ENCODE measurements around the gene ZNF878. TPM values are rescaled to one million over a fixed set of nuclear protein-coding genes. Genes with fewer than 3 reads are reported as not detected.

ZNF878 gene
- total and polyA plus RNA-seq, 2 of the 13 experiments (the other 11 are each of a cell fraction or from before 2014, with no cell fraction given): 0.46 to 5.2 TPM

- TF ChIP-seq EHMT2 (IDR thresholded peaks at IDR 0.05; ENCODE audit: borderline replicate concordance, low read depth, low read length) (no peak), SP140L (CRISPR knock-in tag; IDR thresholded peaks at IDR 0.05; ENCODE audit: borderline replicate concordance) (no peak), JDP2 (CRISPR knock-in tag; IDR thresholded peaks at IDR 0.05; ENCODE audit: borderline replicate concordance) (no peak), ZNF577 (CRISPR knock-in tag; IDR thresholded peaks at IDR 0.05; ENCODE audit: borderline replicate concordance, low read depth) (no peak), PCBP2 (optimal IDR thresholded peaks at IDR 0.05; ENCODE audit: low read depth, low read length, poor library complexity, severe bottlenecking) (no peak), ZNF672 (CRISPR knock-in tag; IDR thresholded peaks at IDR 0.05) (no peak), GABPB1 (CRISPR knock-in tag; IDR thresholded peaks at IDR 0.05) (peak; percentile 50), ELF3 (CRISPR knock-in tag; IDR thresholded peaks at IDR 0.05) (no peak), ZFX (CRISPR knock-in tag; IDR thresholded peaks at IDR 0.05; ENCODE audit: low read depth) (peak; percentile 59), FIP1L1 (IDR thresholded peaks at IDR 0.05; ENCODE audit: borderline replicate concordance, insufficient read depth, low read depth, low read length) (no peak), ZNF569 (CRISPR knock-in tag; IDR thresholded peaks at IDR 0.05; ENCODE audit: borderline replicate concordance) (no peak), SUZ12 (IDR thresholded peaks at IDR 0.05; ENCODE audit: low read depth, low read length) (no peak), MXI1 (IDR thresholded peaks at IDR 0.05; ENCODE audit: borderline replicate concordance, low read depth, low read length) (peak; percentile 22; the same call in 1 of the 3 replicates), ZNF496 (CRISPR knock-in tag; IDR thresholded peaks at IDR 0.05; ENCODE audit: insufficient replicate concordance) (no peak), ELF4 (CRISPR knock-in tag; IDR thresholded peaks at IDR 0.05; ENCODE audit: borderline replicate concordance) (no peak), ZNF510 (CRISPR knock-in tag; IDR thresholded peaks at IDR 0.05; ENCODE audit: low read depth) (0 out of 2 replicates have a peak, but pooled peaks have one; percentile 18)
- TF ChIP-seq, protein P1, sequence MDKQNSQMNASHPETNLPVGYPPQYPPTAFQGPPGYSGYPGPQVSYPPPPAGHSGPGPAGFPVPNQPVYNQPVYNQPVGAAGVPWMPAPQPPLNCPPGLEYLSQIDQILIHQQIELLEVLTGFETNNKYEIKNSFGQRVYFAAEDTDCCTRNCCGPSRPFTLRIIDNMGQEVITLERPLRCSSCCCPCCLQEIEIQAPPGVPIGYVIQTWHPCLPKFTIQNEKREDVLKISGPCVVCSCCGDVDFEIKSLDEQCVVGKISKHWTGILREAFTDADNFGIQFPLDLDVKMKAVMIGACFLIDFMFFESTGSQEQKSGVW (CRISPR knock-in tag; IDR thresholded peaks at IDR 0.05; ENCODE audit: borderline replicate concordance): no peak
- TF ChIP-seq, protein P2, sequence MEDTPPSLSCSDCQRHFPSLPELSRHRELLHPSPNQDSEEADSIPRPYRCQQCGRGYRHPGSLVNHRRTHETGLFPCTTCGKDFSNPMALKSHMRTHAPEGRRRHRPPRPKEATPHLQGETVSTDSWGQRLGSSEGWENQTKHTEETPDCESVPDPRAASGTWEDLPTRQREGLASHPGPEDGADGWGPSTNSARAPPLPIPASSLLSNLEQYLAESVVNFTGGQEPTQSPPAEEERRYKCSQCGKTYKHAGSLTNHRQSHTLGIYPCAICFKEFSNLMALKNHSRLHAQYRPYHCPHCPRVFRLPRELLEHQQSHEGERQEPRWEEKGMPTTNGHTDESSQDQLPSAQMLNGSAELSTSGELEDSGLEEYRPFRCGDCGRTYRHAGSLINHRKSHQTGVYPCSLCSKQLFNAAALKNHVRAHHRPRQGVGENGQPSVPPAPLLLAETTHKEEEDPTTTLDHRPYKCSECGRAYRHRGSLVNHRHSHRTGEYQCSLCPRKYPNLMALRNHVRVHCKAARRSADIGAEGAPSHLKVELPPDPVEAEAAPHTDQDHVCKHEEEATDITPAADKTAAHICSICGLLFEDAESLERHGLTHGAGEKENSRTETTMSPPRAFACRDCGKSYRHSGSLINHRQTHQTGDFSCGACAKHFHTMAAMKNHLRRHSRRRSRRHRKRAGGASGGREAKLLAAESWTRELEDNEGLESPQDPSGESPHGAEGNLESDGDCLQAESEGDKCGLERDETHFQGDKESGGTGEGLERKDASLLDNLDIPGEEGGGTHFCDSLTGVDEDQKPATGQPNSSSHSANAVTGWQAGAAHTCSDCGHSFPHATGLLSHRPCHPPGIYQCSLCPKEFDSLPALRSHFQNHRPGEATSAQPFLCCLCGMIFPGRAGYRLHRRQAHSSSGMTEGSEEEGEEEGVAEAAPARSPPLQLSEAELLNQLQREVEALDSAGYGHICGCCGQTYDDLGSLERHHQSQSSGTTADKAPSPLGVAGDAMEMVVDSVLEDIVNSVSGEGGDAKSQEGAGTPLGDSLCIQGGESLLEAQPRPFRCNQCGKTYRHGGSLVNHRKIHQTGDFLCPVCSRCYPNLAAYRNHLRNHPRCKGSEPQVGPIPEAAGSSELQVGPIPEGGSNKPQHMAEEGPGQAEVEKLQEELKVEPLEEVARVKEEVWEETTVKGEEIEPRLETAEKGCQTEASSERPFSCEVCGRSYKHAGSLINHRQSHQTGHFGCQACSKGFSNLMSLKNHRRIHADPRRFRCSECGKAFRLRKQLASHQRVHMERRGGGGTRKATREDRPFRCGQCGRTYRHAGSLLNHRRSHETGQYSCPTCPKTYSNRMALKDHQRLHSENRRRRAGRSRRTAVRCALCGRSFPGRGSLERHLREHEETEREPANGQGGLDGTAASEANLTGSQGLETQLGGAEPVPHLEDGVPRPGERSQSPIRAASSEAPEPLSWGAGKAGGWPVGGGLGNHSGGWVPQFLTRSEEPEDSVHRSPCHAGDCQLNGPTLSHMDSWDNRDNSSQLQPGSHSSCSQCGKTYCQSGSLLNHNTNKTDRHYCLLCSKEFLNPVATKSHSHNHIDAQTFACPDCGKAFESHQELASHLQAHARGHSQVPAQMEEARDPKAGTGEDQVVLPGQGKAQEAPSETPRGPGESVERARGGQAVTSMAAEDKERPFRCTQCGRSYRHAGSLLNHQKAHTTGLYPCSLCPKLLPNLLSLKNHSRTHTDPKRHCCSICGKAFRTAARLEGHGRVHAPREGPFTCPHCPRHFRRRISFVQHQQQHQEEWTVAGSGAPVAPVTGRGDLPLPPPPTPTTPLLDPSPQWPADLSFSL (CRISPR knock-in tag; IDR thresholded peaks at IDR 0.05): no peak
- TF ChIP-seq, protein P3, sequence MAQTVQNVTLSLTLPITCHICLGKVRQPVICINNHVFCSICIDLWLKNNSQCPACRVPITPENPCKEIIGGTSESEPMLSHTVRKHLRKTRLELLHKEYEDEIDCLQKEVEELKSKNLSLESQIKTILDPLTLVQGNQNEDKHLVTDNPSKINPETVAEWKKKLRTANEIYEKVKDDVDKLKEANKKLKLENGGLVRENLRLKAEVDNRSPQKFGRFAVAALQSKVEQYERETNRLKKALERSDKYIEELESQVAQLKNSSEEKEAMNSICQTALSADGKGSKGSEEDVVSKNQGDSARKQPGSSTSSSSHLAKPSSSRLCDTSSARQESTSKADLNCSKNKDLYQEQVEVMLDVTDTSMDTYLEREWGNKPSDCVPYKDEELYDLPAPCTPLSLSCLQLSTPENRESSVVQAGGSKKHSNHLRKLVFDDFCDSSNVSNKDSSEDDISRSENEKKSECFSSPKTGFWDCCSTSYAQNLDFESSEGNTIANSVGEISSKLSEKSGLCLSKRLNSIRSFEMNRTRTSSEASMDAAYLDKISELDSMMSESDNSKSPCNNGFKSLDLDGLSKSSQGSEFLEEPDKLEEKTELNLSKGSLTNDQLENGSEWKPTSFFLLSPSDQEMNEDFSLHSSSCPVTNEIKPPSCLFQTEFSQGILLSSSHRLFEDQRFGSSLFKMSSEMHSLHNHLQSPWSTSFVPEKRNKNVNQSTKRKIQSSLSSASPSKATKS (CRISPR knock-in tag; IDR thresholded peaks at IDR 0.05): no peak
These were observed 12.1 kb upstream of the ZNF878 start, which contains the start of gene ZNF844 (continued) for GRCh38 chr19:12064590-12065538.
